Lower lobe of right lung (tissue), 2 donors: Measurements from ENCODE around the gene HOXB6. TPM values are rescaled to one million over a fixed set of nuclear protein-coding genes. Genes with fewer than 3 reads are reported as not detected.

Experiments used
- ATAC-seq, 2 donors: fragments of 200-7000 bp; cut with Tn5 transposase; one replicate each; pipeline ENCODE4 v1.9.1; 2020 to 2022; ENCODE audit warnings: mild to moderate bottlenecking in 2 of 2, moderate library complexity in 2 of 2
- DNase-seq: peaks from one replicate; pipeline ENCODE4 v3.0.0-alpha.2; 2020
- H3K27ac ChIP-seq: fragments of 200-600 bp; one replicate; pipeline ENCODE4 v1.8.0; 2022
- H3K27me3 ChIP-seq: fragments of 200-600 bp; one replicate; pipeline ENCODE4 v1.8.0; 2022; ENCODE audit warnings: low read depth
- H3K36me3 ChIP-seq: fragments of 200-600 bp; one replicate; pipeline ENCODE4 v1.8.0; 2022; ENCODE audit warnings: mild to moderate bottlenecking
- H3K4me1 ChIP-seq: fragments of 200-600 bp; one replicate; pipeline ENCODE4 v1.8.0; 2022
- H3K4me3 ChIP-seq: fragments of 200-600 bp; one replicate; pipeline ENCODE4 v1.8.0; 2022; ENCODE audit warnings: mild to moderate bottlenecking
- H3K9me3 ChIP-seq: fragments of 200-600 bp; one replicate; pipeline ENCODE4 v1.8.0; 2022
- CTCF ChIP-seq: fragments of 200-600 bp; IDR thresholded peaks from one replicate; pipeline ENCODE4 v1.8.0; 2022; ENCODE audit warnings: antibody characterized with exemption, mild to moderate bottlenecking
- intact Hi-C: fragments of 100-400 bp; cut with DNase I; formaldehyde crosslinking; loops from one replicate; pipeline ENCODE4 v1.11.0; 2022
- total RNA-seq: library from RNA; stranded (reverse); fragmentation: NEBNext Ultra II Directional; extraction: Animal tissue kit (Norgen Biotek cat#: 25700); gene quantifications from one replicate; pipeline ENCODE4 v1.2.1, GENCODE V29; 2021
- donor health status: DM: no; HTN: yes; CAD: no; lungs with severe emphysema.

HOXB6 gene
- total RNA-seq, 1 donor from 2014 or later: 4.4 TPM

DNA sequence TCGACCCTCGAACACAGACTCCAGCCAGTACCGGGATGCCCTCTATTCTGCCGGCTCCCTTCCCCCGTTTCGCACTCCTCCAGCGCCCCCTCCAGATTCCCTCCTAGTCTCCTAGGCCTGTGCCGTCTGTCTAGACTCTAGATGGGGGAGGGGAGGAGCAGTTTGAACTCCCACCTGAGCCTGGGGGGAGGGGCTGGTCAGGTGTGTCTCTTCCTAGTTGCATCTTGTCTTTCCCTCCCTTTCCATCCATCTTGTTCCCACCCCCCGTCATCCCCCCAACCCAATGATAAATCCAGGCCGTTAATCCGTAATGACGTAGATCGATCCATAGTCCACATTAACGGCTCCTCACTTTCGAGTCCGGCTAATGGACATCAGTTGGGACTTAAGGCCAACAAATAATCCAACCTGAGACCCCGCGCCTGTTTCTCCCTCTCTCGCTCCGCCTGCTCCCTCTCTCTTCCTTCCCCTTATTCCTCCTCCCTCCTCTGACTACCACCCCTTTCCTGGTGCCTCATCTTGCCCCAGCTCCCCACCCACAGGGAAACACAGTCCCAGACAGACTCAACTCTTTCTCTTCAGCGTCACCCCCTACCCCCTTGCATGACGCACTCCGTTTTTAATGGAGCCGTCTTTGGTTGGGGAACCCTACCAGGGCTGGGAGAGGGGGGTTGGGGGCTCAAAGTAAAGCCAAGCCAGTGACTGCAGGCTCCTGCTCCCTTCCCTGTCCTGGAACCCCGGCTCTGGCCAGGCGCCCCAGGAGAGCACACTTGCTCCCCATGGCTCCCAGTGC, 7.9 kb downstream of the HOXB6 start:
- peaks cover 94% of the 10 kb centered on the region for H3K27me3 ChIP-seq
- intact Hi-C loops: no loop called here
- H3K36me3 ChIP-seq: peaks cover 5% of the 10 kb centered on the region
- H3K9me3 ChIP-seq: no peaks in the 10 kb centered on the region
- peak overlapping the region; percentile 63 for H3K4me3 ChIP-seq
- no peak for TF ChIP-seq CTCF
- ATAC-seq: peak; percentile 18 to 30
- no peak for DNase-seq
- H3K4me1 ChIP-seq: peaks cover 37% of the 10 kb centered on the region
- H3K27ac ChIP-seq: peak overlapping the region; percentile 74

DNA sequence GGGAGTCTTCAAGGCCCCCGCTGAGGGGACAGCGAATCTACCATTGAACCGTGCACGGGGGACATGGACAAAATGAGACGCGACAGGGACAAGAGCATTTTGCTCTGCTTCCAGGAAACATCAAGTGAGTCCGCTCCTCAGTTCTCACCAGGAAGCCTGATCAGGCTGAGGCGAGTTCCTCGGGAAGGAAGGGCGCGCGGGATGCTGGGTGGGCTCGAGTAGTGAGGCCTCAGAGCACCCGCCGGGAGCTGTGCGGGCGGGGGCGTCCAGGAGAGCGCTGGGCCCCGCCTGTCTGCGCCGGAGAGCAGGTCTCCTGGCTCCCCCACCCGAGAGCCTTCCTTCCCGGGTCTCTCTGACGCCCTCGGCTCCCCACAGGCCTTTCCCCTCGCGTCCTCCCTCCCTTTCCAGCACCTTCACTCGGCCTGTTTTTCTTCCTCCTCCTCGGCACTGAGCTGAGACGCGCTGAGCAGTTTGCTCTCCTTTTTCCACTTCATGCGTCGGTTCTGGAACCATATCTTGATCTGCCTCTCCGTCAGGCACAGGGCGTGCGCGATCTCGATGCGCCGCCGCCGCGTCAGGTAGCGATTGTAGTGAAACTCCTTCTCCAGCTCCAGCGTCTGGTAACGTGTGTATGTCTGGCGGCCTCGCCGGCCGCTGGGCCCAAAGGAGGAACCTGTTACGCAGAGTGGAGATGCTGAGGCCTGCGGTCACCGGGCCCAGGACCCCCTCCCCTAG, 8.6 kb downstream of the HOXB6 start:
- Histone ChIP-seq H3K4me1 (peaks cover 38% of the 10 kb centered on the region), H3K36me3 (peaks cover 5% of the 10 kb centered on the region), H3K4me3 (peak overlapping the region; percentile 63), H3K27me3 (peaks cover 94% of the 10 kb centered on the region), H3K27ac (peak overlapping the region; percentile 74), H3K9me3 (no peaks in the 10 kb centered on the region)
- no peak for ATAC-seq
- no peak for DNase-seq
- intact Hi-C loops: no loop called here
- no peak for TF ChIP-seq CTCF

- ATAC-seq: no peak
- intact Hi-C loops: no loop called here
- Histone ChIP-seq H3K36me3 (peaks cover 5% of the 10 kb centered on the region), H3K9me3 (no peaks in the 10 kb centered on the region), H3K27me3 (peaks cover 96% of the 10 kb centered on the region), H3K4me3 (no peak overlapping the region), H3K4me1 (peaks cover 38% of the 10 kb centered on the region), H3K27ac (peak overlapping the region; percentile 39)
- TF ChIP-seq CTCF: no peak
- DNase-seq: no peak
These were observed 9.3 kb downstream of the HOXB6 start for GRCh38 chr17:48595278-48595999.

GRCh38 chr17:48594538-48595277, 10.1 kb downstream of the HOXB6 start:
- no peaks in the 10 kb centered on the region for H3K9me3 ChIP-seq
- TF ChIP-seq CTCF: no peak
- intact Hi-C loops: no loop called here
- peaks cover 38% of the 10 kb centered on the region for H3K4me1 ChIP-seq
- H3K36me3 ChIP-seq: peaks cover 5% of the 10 kb centered on the region
- H3K27ac ChIP-seq: peak overlapping the region; percentile 39
- peaks cover 91% of the 10 kb centered on the region for H3K27me3 ChIP-seq
- peak overlapping the region; percentile 63 for H3K4me3 ChIP-seq
- ATAC-seq (no peak), DNase-seq (no peak)
